Common myeloid progenitor, CD34-positive (primary cell): ENCODE results near the gene DPYD.

ENCODE experiments used
- CTCF ChIA-PET: fragments of 350-600 bp; sonication (Branson Sonifier 250); formaldehyde crosslinking; loops from one replicate; lab custom pipeline; 2021; ENCODE audit warnings: antibody characterized with exemption; lab: Charles Lee
- POLR2A ChIA-PET: fragments of 350-600 bp; sonication (Branson Sonifier 250); formaldehyde crosslinking; loops from one replicate; lab custom pipeline; 2021; ENCODE audit warnings: antibody characterized with exemption; lab: Charles Lee
- DNase-seq, 3 donors: peaks; one replicate each; pipeline versions ENCODE4 v3.0.0 to v3.0.0-alpha.2; 2013
- H3K27ac ChIP-seq, 2 experiments: 1 replicate in 1 of 2; 2 replicates in 1 of 2; pipeline ENCODE4 v1.7.0; 2013; ENCODE audit warnings: inconsistent platforms in 2 of 2, low read length in 2 of 2, mild to moderate bottlenecking in 2 of 2, low read depth in 1 of 2, moderate library complexity in 1 of 2; ENCODE audit not compliant: severe bottlenecking in 2 of 2, insufficient read depth in 1 of 2, poor library complexity in 1 of 2
- H3K27me3 ChIP-seq, 5 experiments: replicated peaks in 2 of 5; 1 replicate in 3 of 5; 2 replicates in 2 of 5; pipeline versions ENCODE4 v1.6.1 to v1.7.0; 2013; ENCODE audit warnings: low read length in 4 of 5, mild to moderate bottlenecking in 2 of 5, moderate library complexity in 2 of 5, inconsistent platforms in 1 of 5; ENCODE audit not compliant: insufficient read depth in 5 of 5, control insufficient read depth in 4 of 5
- H3K36me3 ChIP-seq, 4 experiments: 1 replicate in 2 of 4; 2 replicates in 2 of 4; pipeline versions ENCODE4 v1.6.1 to v1.7.0; 2013; ENCODE audit warnings: low read length in 3 of 4, control low read depth in 1 of 4, mild to moderate bottlenecking in 1 of 4; ENCODE audit not compliant: control insufficient read depth in 4 of 4, insufficient read depth in 4 of 4
- H3K4me1 ChIP-seq, 4 experiments: 1 replicate in 3 of 4; 2 replicates in 1 of 4; pipeline versions ENCODE4 v1.6.1 to v1.7.1; 2013; ENCODE audit warnings: low read length in 3 of 4, mild to moderate bottlenecking in 3 of 4, control low read depth in 1 of 4, inconsistent platforms in 1 of 4, moderate library complexity in 1 of 4; ENCODE audit not compliant: control insufficient read depth in 4 of 4, insufficient read depth in 4 of 4; ENCODE audit errors: control extremely low read depth in 1 of 4
- H3K4me3 ChIP-seq, 7 experiments: 1 replicate in 4 of 7; 2 replicates in 3 of 7; pipeline versions ENCODE4 v1.5.1 to v1.7.0; 2013; ENCODE audit warnings: mild to moderate bottlenecking in 7 of 7, low read length in 6 of 7, moderate library complexity in 6 of 7, inconsistent platforms in 2 of 7, low read depth in 2 of 7, control low read depth in 1 of 7; ENCODE audit not compliant: insufficient read depth in 4 of 7, control insufficient read depth in 1 of 7; ENCODE audit errors: extremely low read depth in 1 of 7
- H3K9me3 ChIP-seq, 5 experiments: 1 replicate in 4 of 5; 2 replicates in 1 of 5; pipeline versions ENCODE4 v1.6.1 to v1.7.1; 2013; ENCODE audit warnings: low read length in 4 of 5, mild to moderate bottlenecking in 2 of 5, inconsistent platforms in 1 of 5, low read depth in 1 of 5, moderate library complexity in 1 of 5; ENCODE audit not compliant: control insufficient read depth in 4 of 5, insufficient read depth in 2 of 5; ENCODE audit errors: control extremely low read depth in 1 of 5
- WGBS: methylation state at CpG from one replicate; pipeline ENCODE4 v1.1.5; 2013; ENCODE audit not compliant: insufficient coverage; 5-methylcytosine and 5-hydroxymethylcytosine counted together

Gene DPYD

GRCh38 chr1:97740891-97741290 is 179.9 kb downstream of the DPYD start:
- H3K27me3 ChIP-seq = no peaks in the 10 kb centered on the region
- 100% methylated on average over 1 of the region's 1 CpG for WGBS
- H3K27ac ChIP-seq = no peak overlapping the region
- peaks cover 0 to 8% (median 1%) of the 10 kb centered on the region in 4 experiments for H3K36me3 ChIP-seq
- H3K4me3 ChIP-seq = no peak overlapping the region
- no peaks in the 10 kb centered on the region for H3K4me1 ChIP-seq
- POLR2A ChIA-PET = no interaction called here
- DNase-seq = no peak
- CTCF ChIA-PET = no interaction called here
- no peaks in the 10 kb centered on the region for H3K9me3 ChIP-seq

GRCh38 chr1:97739596-97740103 is 181.2 kb downstream of the DPYD start:
- Histone ChIP-seq H3K9me3 (no peaks in the 10 kb centered on the region), H3K36me3 (peaks cover 0 to 8% (median 1%) of the 10 kb centered on the region in 4 experiments), H3K4me3 (no peak overlapping the region), H3K4me1 (no peaks in the 10 kb centered on the region), H3K27ac (no peak overlapping the region), H3K27me3 (no peaks in the 10 kb centered on the region)
- CTCF ChIA-PET = no interaction called here
- POLR2A ChIA-PET = no interaction called here
- no CpG with 5 or more reads among the region's 2 CpGs for WGBS
- no peak for DNase-seq

GRCh38 chr1:97738270-97738669 is 182.6 kb downstream of the DPYD start:
- ChIA-PET CTCF (no interaction called here), POLR2A (no interaction called here)
- Histone ChIP-seq H3K27me3 (no peaks in the 10 kb centered on the region), H3K4me1 (no peaks in the 10 kb centered on the region), H3K4me3 (no peak overlapping the region), H3K36me3 (peaks cover 0 to 8% (median 1%) of the 10 kb centered on the region in 4 experiments), H3K27ac (no peak overlapping the region), H3K9me3 (no peaks in the 10 kb centered on the region)
- no peak for DNase-seq
- 97% methylated on average over 3 of the region's 3 CpGs for WGBS

GRCh38 chr1:97730271-97730670 is 190.6 kb downstream of the DPYD start:
- POLR2A ChIA-PET = no interaction called here
- Histone ChIP-seq H3K4me3 (no peak overlapping the region), H3K9me3 (no peaks in the 10 kb centered on the region), H3K27ac (no peak overlapping the region), H3K4me1 (no peaks in the 10 kb centered on the region), H3K36me3 (no peaks in the 10 kb centered on the region), H3K27me3 (no peaks in the 10 kb centered on the region)
- no peak for DNase-seq
- CTCF ChIA-PET = no interaction called here
- 100% methylated on average over 3 of the region's 6 CpGs for WGBS

GRCh38 chr1:97728436-97728835 is 192.4 kb downstream of the DPYD start:
- no peak for DNase-seq
- H3K4me1 ChIP-seq = no peaks in the 10 kb centered on the region
- no peak overlapping the region for H3K27ac ChIP-seq
- no peaks in the 10 kb centered on the region for H3K36me3 ChIP-seq
- ChIA-PET POLR2A (no interaction called here), CTCF (no interaction called here)
- WGBS = no CpG with 5 or more reads among the region's 1 CpG
- peaks cover 0 to 10% (median 0%) of the 10 kb centered on the region in 5 experiments for H3K9me3 ChIP-seq
- H3K4me3 ChIP-seq = no peak overlapping the region
- H3K27me3 ChIP-seq = no peaks in the 10 kb centered on the region

- CTCF ChIA-PET = no interaction called here
- Histone ChIP-seq H3K27me3 (no peaks in the 10 kb centered on the region), H3K4me3 (no peak overlapping the region), H3K4me1 (no peaks in the 10 kb centered on the region), H3K9me3 (peaks cover 0 to 11% (median 0%) of the 10 kb centered on the region in 5 experiments), H3K27ac (no peak overlapping the region), H3K36me3 (no peaks in the 10 kb centered on the region)
- POLR2A ChIA-PET = interaction anchor here (0.6 kb wide), 1 partner anchor 1259 kb away, joined by 4 read pairs; no protein-coding TSS in a partner anchor
- no peak for DNase-seq
These were observed 193.8 kb downstream of the DPYD start for GRCh38 chr1:97727029-97727428.

GRCh38 chr1:97726386-97726785 is 194.4 kb downstream of the DPYD start:
- Histone ChIP-seq H3K4me1 (no peaks in the 10 kb centered on the region), H3K4me3 (no peak overlapping the region), H3K27me3 (no peaks in the 10 kb centered on the region), H3K27ac (no peak overlapping the region), H3K9me3 (peaks cover 0 to 11% (median 0%) of the 10 kb centered on the region in 5 experiments), H3K36me3 (peaks cover 0 to under 1% (median 0%) of the 10 kb centered on the region in 4 experiments)
- POLR2A ChIA-PET = interaction anchor here (0.6 kb wide), 1 partner anchor 1258 kb away, joined by 4 read pairs; no protein-coding TSS in a partner anchor
- no peak for DNase-seq
- CTCF ChIA-PET = no interaction called here
